Lung (tissue), 12 donors: ENCODE measurements around the gene WHRN. TPM values are rescaled to one million over a fixed set of nuclear protein-coding genes. Genes with fewer than 3 reads are reported as not detected.

Experiments
- ATAC-seq: fragments of 200-7000 bp; cut with Tn5 transposase; one replicate; pipeline ENCODE4 v1.9.1; 2020; ENCODE audit warnings: moderate number of reproducible peaks; ENCODE audit not compliant: insufficient read depth, low FRiP score
- DNase-seq, 3 donors: peaks; one replicate each; pipeline ENCODE4 v3.0.0-alpha.2; 2013 to 2017
- H3K27ac ChIP-seq, 2 donors: one replicate each; pipeline ENCODE4 v1.5.1; 2013; ENCODE audit warnings: mild to moderate bottlenecking in 2 of 2, moderate library complexity in 2 of 2, control low read depth in 1 of 2, inconsistent platforms in 1 of 2, low read depth in 1 of 2, low read length in 1 of 2
- H3K27me3 ChIP-seq, 3 donors: one replicate each; pipeline ENCODE4 v1.5.1; 2013; ENCODE audit warnings: low read length in 2 of 3; ENCODE audit not compliant: control insufficient read depth in 3 of 3, insufficient read depth in 3 of 3
- H3K36me3 ChIP-seq, 4 donors: one replicate each; pipeline ENCODE4 v1.5.1; 2013; ENCODE audit warnings: low read length in 4 of 4, mild to moderate bottlenecking in 1 of 4, moderate library complexity in 1 of 4; ENCODE audit not compliant: control insufficient read depth in 4 of 4, insufficient read depth in 4 of 4
- H3K4me1 ChIP-seq, 5 donors: one replicate each; pipeline ENCODE4 v1.5.1; 2013; ENCODE audit warnings: low read length in 5 of 5, mild to moderate bottlenecking in 2 of 5, moderate library complexity in 1 of 5; ENCODE audit not compliant: control insufficient read depth in 5 of 5, insufficient read depth in 5 of 5
- H3K4me3 ChIP-seq: one replicate; pipeline ENCODE4 v1.5.1; 2013; ENCODE audit warnings: mild to moderate bottlenecking, control low read depth, moderate library complexity
- H3K9ac ChIP-seq, 2 donors: one replicate each; pipeline ENCODE4 v1.5.1; 2013; ENCODE audit warnings: low read length in 2 of 2, control low read depth in 1 of 2; ENCODE audit not compliant: insufficient read depth in 1 of 2
- H3K9me3 ChIP-seq, 4 donors: one replicate each; pipeline ENCODE4 v1.5.1; 2013; ENCODE audit warnings: low read length in 3 of 4, mild to moderate bottlenecking in 1 of 4, moderate library complexity in 1 of 4; ENCODE audit not compliant: control insufficient read depth in 4 of 4, insufficient read depth in 3 of 4
- WGBS, 2 donors: extraction: QIAGEN DNeasy Blood & Tissue Kit; methylation state at CpG; one replicate each; pipeline ENCODE4 v1.1.7; 2013; 5-methylcytosine and 5-hydroxymethylcytosine counted together
- polyA plus RNA-seq, 2 donors: library from polyadenylated mRNA; stranded (reverse); fragments of 200-250 nt; gene quantifications; one replicate each; pipeline ENCODE4 v1.2.1, GENCODE V29; 2013
- total RNA-seq, 2 donors: library from RNA; depleted of rRNA in 1 of 2; stranded (reverse); fragments of >200 nt in 1 of 2; gene quantifications; one replicate each; pipeline ENCODE4 v1.2.1, GENCODE V29; 2014 to 2021
- TF ChIP-seq, protein P1 (sequence below): IDR thresholded peaks from 2 replicates; pipeline ENCODE4 v1.5.1; 2012; ENCODE audit warnings: mild to moderate bottlenecking; ENCODE audit errors: control extremely low read depth, extremely low read depth
- donor health status: control.
- donor health status: control.
- donor health status: Bipolar disorder and iron deficiency.
- donor health status: healthy.
- donor health status: DM: yes; HTN: yes; CAD: no.

The WHRN gene
- total and polyA plus RNA-seq, 4 donors, result 3.1 to 11.7 (median 5.6) TPM

DNA sequence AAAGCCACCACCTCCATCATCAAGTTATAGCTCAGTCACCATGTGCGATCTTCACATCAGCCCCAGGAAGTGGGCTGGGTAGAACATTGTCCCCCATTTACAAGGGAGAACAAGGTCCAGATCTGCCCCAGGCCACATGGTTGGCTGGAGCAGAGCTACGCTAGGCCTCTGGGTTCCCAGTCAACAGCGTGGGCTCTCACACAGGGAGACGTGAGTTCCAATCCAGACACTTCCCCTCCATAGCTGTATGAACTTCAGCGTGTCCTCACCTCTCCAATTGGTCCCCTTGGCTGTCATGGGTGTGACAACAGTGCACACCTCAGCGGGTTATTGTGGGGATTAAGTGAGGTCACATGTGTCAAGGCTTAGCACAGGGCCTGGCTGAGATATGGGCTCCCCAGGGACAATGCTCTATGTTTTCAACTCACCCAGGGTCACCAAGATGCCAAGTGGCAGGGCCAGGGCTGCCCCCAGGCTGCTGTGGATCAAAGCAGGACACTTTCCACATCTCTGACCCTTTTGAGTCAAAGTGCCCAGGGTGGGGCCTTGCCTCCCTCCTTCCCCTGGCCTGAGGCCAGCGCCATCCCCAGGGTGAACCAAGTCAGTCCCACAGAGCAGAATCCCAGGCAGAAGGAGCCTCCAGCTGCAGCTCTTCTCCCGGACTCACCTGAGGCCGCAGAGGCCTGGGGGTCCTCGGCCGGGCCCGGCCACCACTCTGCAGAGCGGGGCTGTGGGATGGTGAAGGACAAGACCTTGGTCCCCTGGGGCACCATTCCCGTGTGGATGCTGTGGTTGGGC, 137.3 kb downstream of the WHRN start:
- Histone ChIP-seq H3K9me3 (no peaks in the 10 kb centered on the region), H3K36me3 (peaks cover 0 to 44% (median 32%) of the 10 kb centered on the region in 4 donors), H3K27me3 (no peaks in the 10 kb centered on the region), H3K4me3 (no peak overlapping the region), H3K9ac (no peak overlapping the region), H3K4me1 (peaks cover 0 to 24% (median 8%) of the 10 kb centered on the region in 5 donors), H3K27ac (peak overlapping the region in 1 of 2 donors; percentile 74)
- TF ChIP-seq, protein P1, sequence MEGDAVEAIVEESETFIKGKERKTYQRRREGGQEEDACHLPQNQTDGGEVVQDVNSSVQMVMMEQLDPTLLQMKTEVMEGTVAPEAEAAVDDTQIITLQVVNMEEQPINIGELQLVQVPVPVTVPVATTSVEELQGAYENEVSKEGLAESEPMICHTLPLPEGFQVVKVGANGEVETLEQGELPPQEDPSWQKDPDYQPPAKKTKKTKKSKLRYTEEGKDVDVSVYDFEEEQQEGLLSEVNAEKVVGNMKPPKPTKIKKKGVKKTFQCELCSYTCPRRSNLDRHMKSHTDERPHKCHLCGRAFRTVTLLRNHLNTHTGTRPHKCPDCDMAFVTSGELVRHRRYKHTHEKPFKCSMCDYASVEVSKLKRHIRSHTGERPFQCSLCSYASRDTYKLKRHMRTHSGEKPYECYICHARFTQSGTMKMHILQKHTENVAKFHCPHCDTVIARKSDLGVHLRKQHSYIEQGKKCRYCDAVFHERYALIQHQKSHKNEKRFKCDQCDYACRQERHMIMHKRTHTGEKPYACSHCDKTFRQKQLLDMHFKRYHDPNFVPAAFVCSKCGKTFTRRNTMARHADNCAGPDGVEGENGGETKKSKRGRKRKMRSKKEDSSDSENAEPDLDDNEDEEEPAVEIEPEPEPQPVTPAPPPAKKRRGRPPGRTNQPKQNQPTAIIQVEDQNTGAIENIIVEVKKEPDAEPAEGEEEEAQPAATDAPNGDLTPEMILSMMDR, result no peak
- ATAC-seq (no peak), DNase-seq (no peak)
- 92 to 93% methylated on average over 14 of the region's 14 CpGs for WGBS, 2 donors

DNA sequence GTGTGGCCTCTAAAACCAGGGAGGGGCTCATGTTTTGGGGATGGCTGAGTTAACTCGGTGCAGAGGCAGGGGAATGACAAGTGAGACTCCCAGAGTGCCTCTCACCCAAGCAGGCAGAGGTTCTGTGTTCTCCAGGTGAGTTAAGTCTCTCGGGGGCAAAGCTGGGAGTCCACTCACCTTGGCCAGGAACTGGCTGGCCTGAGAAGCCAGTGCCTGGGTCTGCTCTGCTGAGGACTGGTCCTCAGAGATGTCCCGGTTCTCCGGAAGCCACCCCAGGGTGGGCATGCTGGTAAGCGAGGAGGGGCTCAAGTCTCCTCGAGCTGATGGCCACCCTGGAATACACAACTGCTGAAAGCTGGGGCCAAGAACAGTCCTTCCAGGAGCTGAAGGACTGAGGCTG, 137.9 kb downstream of the WHRN start:
- TF ChIP-seq, protein P1, result no peak
- Histone ChIP-seq H3K4me1 (peaks cover 0 to 19% (median 6%) of the 10 kb centered on the region in 5 donors), H3K36me3 (peaks cover 0 to 48% (median 35%) of the 10 kb centered on the region in 4 donors), H3K27ac (peak overlapping the region in 1 of 2 donors; percentile 74), H3K4me3 (no peak overlapping the region), H3K9me3 (no peaks in the 10 kb centered on the region), H3K27me3 (no peaks in the 10 kb centered on the region), H3K9ac (no peak overlapping the region)
- 80 to 83% methylated on average over 6 of the region's 6 CpGs for WGBS, 2 donors
- no peak for ATAC-seq
- no peak for DNase-seq

DNA sequence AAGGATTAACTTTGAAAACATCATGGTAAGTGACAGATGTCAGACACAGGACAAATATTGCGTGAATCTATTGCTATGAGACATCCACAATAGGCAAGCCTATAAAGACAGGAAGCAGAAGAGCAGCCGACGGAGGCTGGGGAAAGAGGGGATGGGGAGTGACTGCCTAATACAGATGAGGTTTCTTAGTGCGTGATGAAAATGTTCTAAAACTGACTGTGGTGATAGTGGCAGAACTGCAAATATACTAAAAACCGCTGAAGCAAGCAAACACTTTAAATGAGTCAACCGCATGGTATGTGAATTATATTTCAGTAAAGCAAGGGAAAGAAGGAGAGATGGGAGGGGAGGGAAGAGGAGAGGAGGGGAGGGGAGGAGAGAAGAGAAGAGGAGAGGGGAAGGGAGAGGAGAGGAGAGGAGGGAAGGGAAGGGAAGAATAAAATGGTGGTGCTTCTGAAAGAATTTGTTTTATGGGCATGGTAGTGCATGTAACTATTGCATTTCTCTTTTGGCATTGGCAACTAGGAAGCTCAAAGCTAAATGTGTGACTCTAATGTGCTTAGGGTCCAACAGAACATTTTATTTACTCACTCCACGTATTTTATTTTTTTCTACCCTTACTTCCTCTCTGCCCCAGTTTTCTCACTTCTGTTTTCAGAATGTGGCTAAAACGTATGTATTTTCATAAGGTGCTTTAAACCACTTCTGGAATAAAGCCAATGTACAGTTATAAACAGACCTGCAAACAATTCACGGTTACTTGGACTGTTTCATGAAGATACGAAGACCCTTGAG, 138.7 kb downstream of the WHRN start:
- H3K9ac ChIP-seq, result no peak overlapping the region
- H3K27ac ChIP-seq, result no peak overlapping the region
- H3K4me1 ChIP-seq, result peaks cover 0 to 14% (median 5%) of the 10 kb centered on the region in 5 donors
- WGBS, 2 donors, result 20 to 25% methylated on average over 10 of the region's 10 CpGs
- peaks cover 0 to 49% (median 44%) of the 10 kb centered on the region in 4 donors for H3K36me3 ChIP-seq
- TF ChIP-seq, protein P1, result no peak
- no peak overlapping the region for H3K4me3 ChIP-seq
- no peaks in the 10 kb centered on the region for H3K27me3 ChIP-seq
- peak; percentile 43 for ATAC-seq
- H3K9me3 ChIP-seq, result no peaks in the 10 kb centered on the region
- DNase-seq, result peak in 2 of 3 donors; percentile 51 to 69
